ENCODE measurements around the gene MAP3K12.

GRCh38 chr12:53492830-53493609, 6.2 kb downstream of the MAP3K12 start:
- no peak for TF ChIP-seq CTCF (IDR thresholded peaks at IDR 0.05; ENCODE audit: control extremely low read depth in 1 of 3, insufficient read depth in 1 of 3, low read depth in 1 of 3, low read length in 3 of 3)
- TF ChIP-seq POLR2A (IDR thresholded peaks at IDR 0.05; ENCODE audit: control extremely low read depth in 1 of 2, low read depth in 2 of 2, low read length in 2 of 2), result peak in 1 of 2 experiments; percentile 76; a peak in 2 of 3 replicates
- TF ChIP-seq POLR2AphosphoS5 (IDR thresholded peaks at IDR 0.05; ENCODE audit: low read depth, low read length), result peak; percentile 79; the same call in 1 of the 2 replicates
- TF ChIP-seq MAFK (IDR thresholded peaks at IDR 0.05; ENCODE audit: low read depth, low read length), result no peak
- peak; percentile 95 for TF ChIP-seq USF2 (IDR thresholded peaks at IDR 0.05; ENCODE audit: low read length)
- TF ChIP-seq PHF8 (conservative IDR thresholded peaks at IDR 0.05; ENCODE audit: low read depth, low read length), result peak; percentile 39; the same call in 1 of the 2 replicates
- peak; percentile 64 for TF ChIP-seq JUND (IDR thresholded peaks at IDR 0.05; ENCODE audit: low read length)
- TF ChIP-seq EP300 (IDR thresholded peaks at IDR 0.05; ENCODE audit: borderline replicate concordance in 1 of 2, low read depth in 2 of 2, low read length in 2 of 2), result no peak; a peak in 1 of 3 replicates
- 0 out of 2 replicates have a peak, but pooled peaks have one; percentile 52 for TF ChIP-seq TAF1 (IDR thresholded peaks at IDR 0.05; ENCODE audit: low read depth, low read length)
- no peak for TF ChIP-seq CBX8 (IDR thresholded peaks at IDR 0.05; ENCODE audit: borderline replicate concordance, low read depth, low read length)
- peak; percentile 86 for TF ChIP-seq MAX (IDR thresholded peaks at IDR 0.05)
- no peak for TF ChIP-seq TCF12 (IDR thresholded peaks at IDR 0.05; ENCODE audit: low read depth, low read length)
- TF ChIP-seq RAD21 (IDR thresholded peaks at IDR 0.05 in 1 of 2, conservative IDR thresholded peaks at IDR 0.05 in 1 of 2; ENCODE audit: low read depth in 2 of 2, low read length in 2 of 2), result no peak
